GM23338 (cell line): ENCODE results near the gene XPOT.

Experiments used
- CTCF ChIP-seq, 2 experiments: fragments of 200-600 bp in 1 of 2; sonication (generic) in 1 of 2; conservative IDR thresholded peaks; 2 replicates each; pipeline versions ENCODE4 v1.5.1 to v1.6.1; 2016 to 2017; ENCODE audit warnings: antibody characterized with exemption in 2 of 2, low read depth in 2 of 2, mild to moderate bottlenecking in 2 of 2, moderate library complexity in 1 of 2
- EZH2 ChIP-seq: fragments of 200-600 bp; sonication (generic); IDR thresholded peaks from one replicate; pipeline ENCODE4 v1.8.0; 2017; ENCODE audit warnings: antibody characterized with exemption, mild to moderate bottlenecking, low read depth; ENCODE audit not compliant: unreplicated experiment

DNA sequence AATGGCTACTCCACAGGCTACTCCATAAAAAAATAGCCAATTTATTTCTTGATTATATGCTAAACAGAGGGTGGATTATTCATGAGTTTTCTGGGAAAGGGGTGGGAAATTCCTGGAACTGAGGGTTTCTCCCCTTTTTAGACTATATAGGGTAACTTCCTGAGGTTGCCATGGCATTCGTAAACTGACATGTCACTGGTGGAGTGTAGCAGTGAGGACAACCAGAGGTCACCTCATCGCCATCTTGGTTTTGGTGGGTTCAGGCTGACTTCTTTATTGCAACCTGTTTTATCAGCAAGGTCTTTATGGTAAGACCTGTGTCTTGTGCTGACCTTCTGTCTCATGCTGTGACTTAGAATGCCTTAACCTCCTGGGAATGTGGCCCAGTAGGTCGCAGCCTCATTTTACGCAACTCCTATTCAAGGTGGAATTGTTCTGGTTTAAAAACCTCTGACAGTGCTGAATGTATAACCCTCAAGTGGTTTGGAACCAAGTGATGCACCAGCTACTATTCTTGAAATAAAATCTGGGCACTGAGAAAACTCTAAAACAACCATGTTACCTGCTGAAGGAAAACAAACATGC is 41.4 kb upstream of the XPOT start:
- TF ChIP-seq EZH2: no peak
- no peak for TF ChIP-seq CTCF (conservative IDR thresholded peaks at IDR 0.05; ENCODE audit: low read depth in 2 of 2)
